ENCODE data around the gene IGLL5.

- no peak for TF ChIP-seq CTCF (optimal IDR thresholded peaks at IDR 0.05 in 1 of 3, IDR thresholded peaks at IDR 0.05 in 1 of 3, conservative IDR thresholded peaks at IDR 0.05 in 1 of 3; ENCODE audit: extremely low read depth in 1 of 3, insufficient read depth in 2 of 3, low read length in 3 of 3)
- no peak for TF ChIP-seq EZH2 (IDR thresholded peaks at IDR 0.05; ENCODE audit: low read length)
These were observed 25.3 kb downstream of the IGLL5 start for GRCh38 chr22:22912988-22913253.
